Measurements from ENCODE around the gene NXPH2. TPM values are rescaled to one million over a fixed set of nuclear protein-coding genes. Genes with fewer than 3 reads are reported as not detected.

Gene NXPH2
- total and polyA plus RNA-seq, 2 donors (not counting 1 experiment from before 2014, with no cell fraction given), result not detected

- peak; percentile 31 to 59 for DNase-seq (ENCODE audit: low read depth in 2 of 2)
- Histone ChIP-seq H3K79me2 (ENCODE audit: control insufficient read depth, insufficient read depth, low read length) (no peaks in the 10 kb centered on the region), H3K4me2 (ENCODE audit: extremely low read depth, insufficient read depth, low read length) (no peak overlapping the region), H3K27ac (ENCODE audit: insufficient read depth, low read length) (no peak overlapping the region), H3K36me3 (ENCODE audit: control insufficient read depth, insufficient read depth, low read length) (no peaks in the 10 kb centered on the region), H2AFZ (ENCODE audit: low read length) (no peak overlapping the region), H3K9ac (ENCODE audit: insufficient read depth, low read length) (no peak overlapping the region), H3K4me1 (ENCODE audit: control insufficient read depth, extremely low read depth, insufficient read depth, low read length) (no peaks in the 10 kb centered on the region), H3K4me3 (replicated peaks in 1 of 4; ENCODE audit: control extremely low read depth in 1 of 4, insufficient read depth in 1 of 4, low read depth in 3 of 4, low read length in 4 of 4) (no peak overlapping the region), H3K27me3 (ENCODE audit: control insufficient read depth, insufficient read depth, low read length) (peaks cover 9% of the 10 kb centered on the region), H4K20me1 (ENCODE audit: control insufficient read depth, extremely low read depth, insufficient read depth, low read length) (no peaks in the 10 kb centered on the region), H3K9me3 (ENCODE audit: control insufficient read depth, insufficient read depth, low read depth, low read length) (no peaks in the 10 kb centered on the region)
- TF ChIP-seq EZH2 (IDR thresholded peaks at IDR 0.05; ENCODE audit: low read length, missing control alignments), result no peak
- TF ChIP-seq, protein P1, sequence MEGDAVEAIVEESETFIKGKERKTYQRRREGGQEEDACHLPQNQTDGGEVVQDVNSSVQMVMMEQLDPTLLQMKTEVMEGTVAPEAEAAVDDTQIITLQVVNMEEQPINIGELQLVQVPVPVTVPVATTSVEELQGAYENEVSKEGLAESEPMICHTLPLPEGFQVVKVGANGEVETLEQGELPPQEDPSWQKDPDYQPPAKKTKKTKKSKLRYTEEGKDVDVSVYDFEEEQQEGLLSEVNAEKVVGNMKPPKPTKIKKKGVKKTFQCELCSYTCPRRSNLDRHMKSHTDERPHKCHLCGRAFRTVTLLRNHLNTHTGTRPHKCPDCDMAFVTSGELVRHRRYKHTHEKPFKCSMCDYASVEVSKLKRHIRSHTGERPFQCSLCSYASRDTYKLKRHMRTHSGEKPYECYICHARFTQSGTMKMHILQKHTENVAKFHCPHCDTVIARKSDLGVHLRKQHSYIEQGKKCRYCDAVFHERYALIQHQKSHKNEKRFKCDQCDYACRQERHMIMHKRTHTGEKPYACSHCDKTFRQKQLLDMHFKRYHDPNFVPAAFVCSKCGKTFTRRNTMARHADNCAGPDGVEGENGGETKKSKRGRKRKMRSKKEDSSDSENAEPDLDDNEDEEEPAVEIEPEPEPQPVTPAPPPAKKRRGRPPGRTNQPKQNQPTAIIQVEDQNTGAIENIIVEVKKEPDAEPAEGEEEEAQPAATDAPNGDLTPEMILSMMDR (conservative IDR thresholded peaks at IDR 0.05 in 1 of 2, IDR thresholded peaks at IDR 0.05 in 1 of 2; ENCODE audit: low read depth in 1 of 2, low read length in 2 of 2), result peak; percentile 67 to 81
Measured at GRCh38 chr2:138787053-138787666, 7.0 kb upstream of the NXPH2 start.

GRCh38 chr2:138782383-138782782 lies 2.2 kb upstream of the NXPH2 start:
- Histone ChIP-seq H3K79me2 (ENCODE audit: control insufficient read depth, insufficient read depth, low read length) (no peaks in the 10 kb centered on the region), H3K27me3 (ENCODE audit: control insufficient read depth, insufficient read depth, low read length) (peaks cover 35% of the 10 kb centered on the region)
- no peak for DNase-seq (ENCODE audit: low read depth in 2 of 2)

DNA sequence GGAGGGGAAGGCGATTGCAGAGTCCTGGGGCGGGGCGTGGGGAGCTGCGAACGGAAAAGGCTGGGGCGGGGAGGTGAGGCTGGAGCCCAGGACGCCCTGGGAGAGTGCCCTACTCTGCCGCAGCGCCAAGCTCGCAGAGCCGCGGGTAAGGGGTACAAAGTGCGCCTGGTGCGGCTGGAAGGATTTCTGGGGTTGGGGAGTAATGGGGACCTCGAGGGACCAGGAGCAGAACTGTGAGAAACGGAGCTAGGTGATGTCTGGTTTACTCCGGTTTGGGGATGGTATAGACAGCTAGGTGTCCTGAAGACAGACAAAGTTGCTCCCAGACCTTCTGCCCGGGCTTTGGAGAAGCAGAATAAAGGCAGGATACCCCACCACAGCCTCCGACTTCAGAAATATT lies 718 bp upstream of the NXPH2 start:
- H3K79me2 ChIP-seq (ENCODE audit: control insufficient read depth, insufficient read depth, low read length), result no peaks in the 10 kb centered on the region
- peak; percentile 77 for TF ChIP-seq EZH2 (IDR thresholded peaks at IDR 0.05; ENCODE audit: low read length, missing control alignments)
- TF ChIP-seq, protein P1 (conservative IDR thresholded peaks at IDR 0.05 in 1 of 2, IDR thresholded peaks at IDR 0.05 in 1 of 2; ENCODE audit: low read depth in 1 of 2, low read length in 2 of 2), result no peak
- H3K27ac ChIP-seq (ENCODE audit: insufficient read depth, low read length), result no peak overlapping the region
- no peak for DNase-seq (ENCODE audit: low read depth in 2 of 2)
- H3K4me1 ChIP-seq (ENCODE audit: control insufficient read depth, extremely low read depth, insufficient read depth, low read length), result no peaks in the 10 kb centered on the region
- H4K20me1 ChIP-seq (ENCODE audit: control insufficient read depth, extremely low read depth, insufficient read depth, low read length), result no peaks in the 10 kb centered on the region
- no peak overlapping the region for H3K4me3 ChIP-seq (replicated peaks in 1 of 4; ENCODE audit: control extremely low read depth in 1 of 4, insufficient read depth in 1 of 4, low read depth in 3 of 4, low read length in 4 of 4)
- peaks cover 35% of the 10 kb centered on the region for H3K27me3 ChIP-seq (ENCODE audit: control insufficient read depth, insufficient read depth, low read length)
- H3K9ac ChIP-seq (ENCODE audit: insufficient read depth, low read length), result no peak overlapping the region
- no peaks in the 10 kb centered on the region for H3K9me3 ChIP-seq (ENCODE audit: control insufficient read depth, insufficient read depth, low read depth, low read length)
- no peak overlapping the region for H3K4me2 ChIP-seq (ENCODE audit: extremely low read depth, insufficient read depth, low read length)
- H3K36me3 ChIP-seq (ENCODE audit: control insufficient read depth, insufficient read depth, low read length), result no peaks in the 10 kb centered on the region
- H2AFZ ChIP-seq (ENCODE audit: low read length), result no peak overlapping the region

More at GRCh38 chr2:138782383-138782782, 2.2 kb upstream of the NXPH2 start:
- Histone ChIP-seq H3K9ac (ENCODE audit: insufficient read depth, low read length) (no peak overlapping the region), H4K20me1 (ENCODE audit: control insufficient read depth, extremely low read depth, insufficient read depth, low read length) (no peaks in the 10 kb centered on the region), H3K27ac (ENCODE audit: insufficient read depth, low read length) (no peak overlapping the region), H3K4me2 (ENCODE audit: extremely low read depth, insufficient read depth, low read length) (no peak overlapping the region), H3K4me1 (ENCODE audit: control insufficient read depth, extremely low read depth, insufficient read depth, low read length) (no peaks in the 10 kb centered on the region), H3K4me3 (replicated peaks in 1 of 4; ENCODE audit: control extremely low read depth in 1 of 4, insufficient read depth in 1 of 4, low read depth in 3 of 4, low read length in 4 of 4) (no peak overlapping the region), H2AFZ (ENCODE audit: low read length) (no peak overlapping the region), H3K9me3 (ENCODE audit: control insufficient read depth, insufficient read depth, low read depth, low read length) (no peaks in the 10 kb centered on the region), H3K36me3 (ENCODE audit: control insufficient read depth, insufficient read depth, low read length) (no peaks in the 10 kb centered on the region)
- no peak for TF ChIP-seq EZH2 (IDR thresholded peaks at IDR 0.05; ENCODE audit: low read length, missing control alignments)
- TF ChIP-seq, protein P1 (conservative IDR thresholded peaks at IDR 0.05 in 1 of 2, IDR thresholded peaks at IDR 0.05 in 1 of 2; ENCODE audit: low read depth in 1 of 2, low read length in 2 of 2), result no peak

All from fibroblast of lung (primary cell).